HepG2 (cell line): ENCODE results near the gene TMEM223. TPM values are rescaled to one million over a fixed set of nuclear protein-coding genes. Genes with fewer than 3 reads are reported as not detected.

Source experiments
- ATRX ChIP-seq: sonication (generic); formaldehyde crosslinking; IDR thresholded peaks from 2 replicates; pipeline ENCODE4 v1.4.0; 2020; ENCODE audit warnings: missing genetic modification reagents, borderline replicate concordance
- BRCA1 ChIP-seq: sonication (generic); formaldehyde crosslinking; IDR thresholded peaks from 2 replicates; pipeline ENCODE4 v1.4.0; 2020; ENCODE audit warnings: missing genetic modification reagents
- CC2D1A ChIP-seq: sonication (generic); formaldehyde crosslinking; IDR thresholded peaks from 2 replicates; pipeline ENCODE4 v1.8.1; 2023; ENCODE audit warnings: mild to moderate bottlenecking, missing genetic modification reagents
- CEBPB ChIP-seq: IDR thresholded peaks from 2 replicates; pipeline ENCODE4 v1.6.1; 2011; ENCODE audit warnings: low read depth, low read length, improper control_type of control experiment, borderline replicate concordance
- HNRNPLL ChIP-seq: fragments of 200-400 bp; formaldehyde crosslinking; IDR thresholded peaks from 2 replicates; pipeline ENCODE4 v1.6.1; 2017; ENCODE audit warnings: mild to moderate bottlenecking, low read depth, low read length; ENCODE audit not compliant: poor library complexity, severe bottlenecking
- KLF15 ChIP-seq: sonication (generic); formaldehyde crosslinking; IDR thresholded peaks from 2 replicates; pipeline ENCODE4 v1.8.1; 2023; ENCODE audit warnings: borderline replicate concordance, mild to moderate bottlenecking, inconsistent platforms, missing genetic modification reagents, mixed read lengths
- MAFK ChIP-seq, 2 experiments: IDR thresholded peaks in 1 of 2; conservative IDR thresholded peaks in 1 of 2; 2 replicates each; pipeline ENCODE4 v1.6.1; 2011; ENCODE audit warnings: improper control_type of control experiment in 2 of 2, low read length in 2 of 2
- MED13 ChIP-seq: sonication (generic); formaldehyde crosslinking; IDR thresholded peaks from 2 replicates; pipeline ENCODE4 v1.5.0; 2020; ENCODE audit warnings: missing genetic modification reagents
- MLLT10 ChIP-seq: sonication (generic); formaldehyde crosslinking; IDR thresholded peaks from 2 replicates; pipeline ENCODE4 v1.4.0; 2020; ENCODE audit warnings: missing genetic modification reagents
- PHB2 ChIP-seq: fragments of 450-650 bp; IDR thresholded peaks from 2 replicates; pipeline ENCODE4 v1.6.1; 2018; ENCODE audit not compliant: partially characterized antibody
- RXRB ChIP-seq: IDR thresholded peaks from 2 replicates; pipeline ENCODE4 v1.6.1; 2016; ENCODE audit warnings: borderline replicate concordance, missing genetic modification reagents, missing compliant biosample characterization
- SOX13 ChIP-seq, 3 experiments: fragments of 450-650 bp in 1 of 3; sonication (generic) in 1 of 3; formaldehyde crosslinking in 1 of 3; IDR thresholded peaks in 2 of 3; conservative IDR thresholded peaks in 1 of 3; 2 replicates each; pipeline versions ENCODE4 v1.5.0 to v1.6.1; 2016 to 2020; ENCODE audit warnings: antibody characterized with exemption in 1 of 3, mild to moderate bottlenecking in 1 of 3, missing compliant biosample characterization in 1 of 3, missing genetic modification reagents in 1 of 3, moderate library complexity in 1 of 3
- TARDBP ChIP-seq: sonication (generic); formaldehyde crosslinking; IDR thresholded peaks from 2 replicates; pipeline ENCODE4 v1.8.0; 2022; ENCODE audit warnings: mild to moderate bottlenecking, missing genetic modification reagents
- ZBTB8A ChIP-seq: sonication (generic); formaldehyde crosslinking; IDR thresholded peaks from 2 replicates; pipeline ENCODE4 v1.4.0; 2020; ENCODE audit warnings: mild to moderate bottlenecking, low read depth, missing genetic modification reagents, borderline replicate concordance
- ZFX ChIP-seq: sonication (generic); formaldehyde crosslinking; IDR thresholded peaks from 2 replicates; pipeline ENCODE4 v1.4.0; 2020; ENCODE audit warnings: mild to moderate bottlenecking, low read depth, missing genetic modification reagents, moderate library complexity
- ZMAT3 ChIP-seq: sonication (generic); formaldehyde crosslinking; conservative IDR thresholded peaks from 2 replicates; pipeline ENCODE4 v1.7.0; 2021; ENCODE audit warnings: missing genetic modification reagents
- ZNF460 ChIP-seq: sonication (generic); formaldehyde crosslinking; IDR thresholded peaks from 2 replicates; pipeline ENCODE4 v1.5.1; 2020; ENCODE audit warnings: missing genetic modification reagents, mild to moderate bottlenecking, borderline replicate concordance
- ZNF670 ChIP-seq: sonication (generic); formaldehyde crosslinking; IDR thresholded peaks from 2 replicates; pipeline ENCODE4 v1.8.0; 2022; ENCODE audit warnings: mild to moderate bottlenecking, missing genetic modification reagents, borderline replicate concordance
- ZNF674 ChIP-seq: sonication (generic); formaldehyde crosslinking; IDR thresholded peaks from 2 replicates; pipeline ENCODE4 v1.5.0; 2020; ENCODE audit warnings: low read depth, mild to moderate bottlenecking, missing genetic modification reagents
- polyA plus RNA-seq, 8 experiments: library from polyadenylated mRNA; depleted of rRNA in 3 of 8; stranded (reverse) in 7 of 8; unstranded in 1 of 8; fragments of >200 nt; fragmentation: Illumina TruSeq in 4 of 8; extraction: Trizol in 4 of 8; gene quantifications; 2 replicates each; pipeline versions ENCODE4 v1.2.1 to v1.2.3, GENCODE V29; 2011 to 2016; ENCODE audit warnings: low read depth in 4 of 8, missing spikeins in 1 of 8, mixed read lengths in 1 of 8; ENCODE audit not compliant: insufficient read depth in 1 of 8
- total RNA-seq, 5 experiments: library from RNA; depleted of rRNA; stranded (reverse); fragments of >200 nt; fragmentation: Illumina TruSeq; extraction: Trizol; gene quantifications; 2 replicates each; pipeline ENCODE4 v1.2.3, GENCODE V29; 2016; ENCODE audit warnings: low read depth in 1 of 5
- TF ChIP-seq, protein P1 (sequence below): sonication (generic); formaldehyde crosslinking; IDR thresholded peaks from 2 replicates; pipeline ENCODE4 v1.9.0; 2022; ENCODE audit warnings: missing genetic modification reagents, mild to moderate bottlenecking, borderline replicate concordance
- TF ChIP-seq, protein P2 (sequence below): sonication (generic); formaldehyde crosslinking; IDR thresholded peaks from 2 replicates; pipeline ENCODE4 v1.4.0; 2020; ENCODE audit warnings: missing genetic modification reagents, mild to moderate bottlenecking, borderline replicate concordance
- TF ChIP-seq, protein P3 (sequence below): IDR thresholded peaks from 2 replicates; pipeline ENCODE4 v1.6.1; 2016; ENCODE audit warnings: mild to moderate bottlenecking, missing biosample characterization, missing genetic modification reagents
- TF ChIP-seq, protein P4 (sequence below): sonication (generic); formaldehyde crosslinking; IDR thresholded peaks from 2 replicates; pipeline ENCODE4 v1.4.0; 2020; ENCODE audit warnings: missing genetic modification reagents

The TMEM223 gene
- total and polyA plus RNA-seq, 2 of the 13 experiments (the other 11 are each of a cell fraction or from before 2014, with no cell fraction given) = 19.5 to 24.9 TPM

DNA sequence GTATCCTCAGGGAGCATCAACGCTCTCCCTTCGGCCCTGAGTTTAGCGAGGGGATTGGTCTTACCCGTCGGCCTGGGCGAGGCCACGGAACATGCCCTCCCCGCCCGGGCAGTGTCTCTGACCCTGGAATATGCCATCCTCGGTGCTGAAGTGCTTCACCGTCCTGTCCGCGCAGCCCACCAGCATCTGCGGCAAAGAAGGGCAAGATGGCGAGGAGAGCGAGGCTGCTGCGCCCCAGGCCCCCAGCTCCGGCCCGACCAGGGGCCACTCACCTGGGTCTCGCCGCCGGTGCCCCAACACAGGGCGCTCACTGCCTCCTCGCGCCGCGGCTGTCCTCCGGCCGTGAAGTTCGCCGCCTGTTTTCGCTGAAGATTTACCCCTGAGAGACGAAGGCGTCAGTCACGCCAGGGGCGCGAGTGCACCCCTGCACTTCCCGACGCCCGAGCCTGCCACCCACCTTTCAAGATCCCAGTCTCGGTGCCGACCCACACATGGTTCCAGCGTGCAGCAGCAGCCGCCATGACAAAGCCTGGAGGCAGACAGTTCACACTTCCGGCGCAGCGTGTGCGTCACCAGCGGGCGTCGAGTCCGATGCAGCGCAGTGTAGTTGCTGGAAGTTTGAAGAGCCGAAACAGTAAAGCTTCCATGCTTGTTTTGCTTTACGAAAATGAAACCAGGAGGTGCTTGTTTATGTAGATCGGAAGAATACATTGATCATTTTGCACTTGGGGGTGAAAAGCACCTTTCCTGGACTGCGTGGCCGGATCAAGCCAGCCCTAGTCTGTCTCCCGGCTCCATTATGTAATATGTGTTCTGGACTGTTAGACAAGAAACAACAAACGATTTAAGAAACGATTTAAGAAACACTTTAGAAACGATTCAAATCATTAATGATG is 47.5 kb upstream of the TMEM223 start, which contains the start of gene WDR74 (continued):
- TF ChIP-seq, protein P1, sequence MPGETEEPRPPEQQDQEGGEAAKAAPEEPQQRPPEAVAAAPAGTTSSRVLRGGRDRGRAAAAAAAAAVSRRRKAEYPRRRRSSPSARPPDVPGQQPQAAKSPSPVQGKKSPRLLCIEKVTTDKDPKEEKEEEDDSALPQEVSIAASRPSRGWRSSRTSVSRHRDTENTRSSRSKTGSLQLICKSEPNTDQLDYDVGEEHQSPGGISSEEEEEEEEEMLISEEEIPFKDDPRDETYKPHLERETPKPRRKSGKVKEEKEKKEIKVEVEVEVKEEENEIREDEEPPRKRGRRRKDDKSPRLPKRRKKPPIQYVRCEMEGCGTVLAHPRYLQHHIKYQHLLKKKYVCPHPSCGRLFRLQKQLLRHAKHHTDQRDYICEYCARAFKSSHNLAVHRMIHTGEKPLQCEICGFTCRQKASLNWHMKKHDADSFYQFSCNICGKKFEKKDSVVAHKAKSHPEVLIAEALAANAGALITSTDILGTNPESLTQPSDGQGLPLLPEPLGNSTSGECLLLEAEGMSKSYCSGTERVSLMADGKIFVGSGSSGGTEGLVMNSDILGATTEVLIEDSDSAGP (CRISPR knock-in tag) = peak; percentile 89
- TF ChIP-seq PHB2 = no peak
- TF ChIP-seq ZFX = peak; percentile 71
- no peak for TF ChIP-seq KLF15 (CRISPR knock-in tag)
- no peak for TF ChIP-seq CC2D1A (CRISPR knock-in tag)
- no peak for TF ChIP-seq CEBPB
- TF ChIP-seq ZMAT3 = peak; percentile 30; the same call in 1 of the 2 replicates
- peak; percentile 76; the same call in 1 of the 2 replicates for TF ChIP-seq RXRB (CRISPR knock-in tag)
- TF ChIP-seq ZNF460 (CRISPR knock-in tag) = no peak; the same call in 1 of the 2 replicates
- TF ChIP-seq, protein P2, sequence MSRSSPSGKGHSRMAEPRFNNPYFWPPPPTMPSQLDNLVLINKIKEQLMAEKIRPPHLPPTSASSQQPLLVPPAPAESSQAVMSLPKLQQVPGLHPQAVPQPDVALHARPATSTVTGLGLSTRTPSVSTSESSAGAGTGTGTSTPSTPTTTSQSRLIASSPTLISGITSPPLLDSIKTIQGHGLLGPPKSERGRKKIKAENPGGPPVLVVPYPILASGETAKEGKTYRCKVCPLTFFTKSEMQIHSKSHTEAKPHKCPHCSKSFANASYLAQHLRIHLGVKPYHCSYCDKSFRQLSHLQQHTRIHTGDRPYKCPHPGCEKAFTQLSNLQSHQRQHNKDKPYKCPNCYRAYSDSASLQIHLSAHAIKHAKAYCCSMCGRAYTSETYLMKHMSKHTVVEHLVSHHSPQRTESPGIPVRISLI (CRISPR knock-in tag) = peak; percentile 54
- no peak for TF ChIP-seq ATRX (CRISPR knock-in tag)
- no peak for TF ChIP-seq BRCA1 (CRISPR knock-in tag)
- TF ChIP-seq ZBTB8A = peak; percentile 50; the same call in 1 of the 2 replicates
- no peak for TF ChIP-seq SOX13 (IDR thresholded peaks at IDR 0.05)
- TF ChIP-seq SOX13 (CRISPR knock-in tag; conservative IDR thresholded peaks at IDR 0.05 in 1 of 2, IDR thresholded peaks at IDR 0.05 in 1 of 2) = peak in 1 of 2 experiments; percentile 37; a peak in 1 of 4 replicates
- TF ChIP-seq, protein P3, sequence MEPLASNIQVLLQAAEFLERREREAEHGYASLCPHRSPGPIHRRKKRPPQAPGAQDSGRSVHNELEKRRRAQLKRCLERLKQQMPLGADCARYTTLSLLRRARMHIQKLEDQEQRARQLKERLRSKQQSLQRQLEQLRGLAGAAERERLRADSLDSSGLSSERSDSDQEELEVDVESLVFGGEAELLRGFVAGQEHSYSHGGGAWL = peak; percentile 97
- TF ChIP-seq ZNF674 = peak; percentile 69; the same call in 1 of the 2 replicates
- TF ChIP-seq ZNF670 (CRISPR knock-in tag) = peak; percentile 73; the same call in 1 of the 2 replicates
- TF ChIP-seq MLLT10 = no peak
- no peak for TF ChIP-seq MED13 (CRISPR knock-in tag)
- peak; percentile 94 for TF ChIP-seq HNRNPLL
- TF ChIP-seq MAFK (conservative IDR thresholded peaks at IDR 0.05 in 1 of 2, IDR thresholded peaks at IDR 0.05 in 1 of 2; ENCODE audit: low read length in 2 of 2) = no peak; a peak in 1 of 4 replicates
- TF ChIP-seq TARDBP (CRISPR knock-in tag) = peak; percentile 72; the same call in 1 of the 2 replicates
- TF ChIP-seq, protein P4, sequence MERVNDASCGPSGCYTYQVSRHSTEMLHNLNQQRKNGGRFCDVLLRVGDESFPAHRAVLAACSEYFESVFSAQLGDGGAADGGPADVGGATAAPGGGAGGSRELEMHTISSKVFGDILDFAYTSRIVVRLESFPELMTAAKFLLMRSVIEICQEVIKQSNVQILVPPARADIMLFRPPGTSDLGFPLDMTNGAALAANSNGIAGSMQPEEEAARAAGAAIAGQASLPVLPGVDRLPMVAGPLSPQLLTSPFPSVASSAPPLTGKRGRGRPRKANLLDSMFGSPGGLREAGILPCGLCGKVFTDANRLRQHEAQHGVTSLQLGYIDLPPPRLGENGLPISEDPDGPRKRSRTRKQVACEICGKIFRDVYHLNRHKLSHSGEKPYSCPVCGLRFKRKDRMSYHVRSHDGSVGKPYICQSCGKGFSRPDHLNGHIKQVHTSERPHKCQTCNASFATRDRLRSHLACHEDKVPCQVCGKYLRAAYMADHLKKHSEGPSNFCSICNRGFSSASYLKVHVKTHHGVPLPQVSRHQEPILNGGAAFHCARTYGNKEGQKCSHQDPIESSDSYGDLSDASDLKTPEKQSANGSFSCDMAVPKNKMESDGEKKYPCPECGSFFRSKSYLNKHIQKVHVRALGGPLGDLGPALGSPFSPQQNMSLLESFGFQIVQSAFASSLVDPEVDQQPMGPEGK (CRISPR knock-in tag) = no peak
